HCT116 (cell line): ENCODE results near the gene NMNAT3. TPM values are rescaled to one million over a fixed set of nuclear protein-coding genes. Genes with fewer than 3 reads are reported as not detected.

Experiments used
- ATAC-seq: fragments of 200-7000 bp; cut with Tn5 transposase; 2 replicates; pipeline ENCODE4 v1.9.1; 2020; ENCODE audit warnings: mild to moderate bottlenecking, moderate library complexity
- BruUV-seq: library from RNA; stranded (reverse); fragments of 400-500 nt; replicated peaks from 2 replicates; lab custom pipeline; 2021; lab: Mats Ljungman, UMichigan
- CTCF ChIA-PET: fragments of 300-600 bp; sonication (Branson Sonifier 250); formaldehyde crosslinking; loops from one replicate; lab custom pipeline; 2021; ENCODE audit warnings: antibody characterized with exemption; lab: Charles Lee
- POLR2A ChIA-PET: fragments of 300-600, 350-600 bp; sonication (Branson Sonifier 250); formaldehyde crosslinking; loops from one replicate; lab custom pipeline; 2021; ENCODE audit warnings: antibody characterized with exemption; lab: Charles Lee
- RAD21 ChIA-PET, 2 experiments: fragments of 300-600 bp; sonication (Branson Sonifier 250); formaldehyde crosslinking; loops; one replicate each; lab custom pipeline; 2023; ENCODE audit warnings: low total read pairs in 2 of 2; ENCODE audit not compliant: uncharacterized antibody in 2 of 2, unreplicated experiment in 2 of 2, low non-redundant PET in 1 of 2; lab: Charles Lee
- DNase-seq: peaks from one replicate; pipeline ENCODE4 v3.0.0-alpha.2; 2010; ENCODE audit warnings: low read depth, low spot score
- H2AFZ ChIP-seq: fragments of 200-600 bp; shearing (Covaris generic), sonication (generic); 2 replicates; pipeline ENCODE4 v1.6.1; 2017; ENCODE audit warnings: low read depth, mixed run types, mixed read lengths, antibody characterized with exemption, low read length; ENCODE audit not compliant: poor library complexity, severe bottlenecking
- H3K27ac ChIP-seq: 2 replicates; pipeline ENCODE4 v1.5.1; 2012; ENCODE audit warnings: low read depth, low read length
- H3K27me3 ChIP-seq: fragments of 200-600 bp; sonication (generic); 2 replicates; pipeline ENCODE4 v1.6.1; 2016; ENCODE audit warnings: mixed run types, low read length, mixed read lengths; ENCODE audit not compliant: insufficient read depth
- H3K36me3 ChIP-seq, 2 experiments: fragments of 200-500 bp in 1 of 2; fragments of 200-600 bp in 1 of 2; sonication (Bioruptor generic) in 1 of 2; sonication (generic) in 1 of 2; 2 replicates each; pipeline versions ENCODE4 v1.5.1 to v1.6.1; 2014 to 2016; ENCODE audit warnings: low read length in 2 of 2, inconsistent platforms in 1 of 2, mixed read lengths in 1 of 2, mixed run types in 1 of 2; ENCODE audit not compliant: insufficient read depth in 2 of 2, control insufficient read depth in 1 of 2
- H3K4me1 ChIP-seq, 2 experiments: fragments of 200-600 bp in 1 of 2; sonication (generic) in 1 of 2; 2 replicates each; pipeline versions ENCODE4 v1.5.1 to v1.6.1; 2012 to 2017; ENCODE audit warnings: low read length in 2 of 2, inconsistent platforms in 1 of 2, mild to moderate bottlenecking in 1 of 2, mixed read lengths in 1 of 2, mixed run types in 1 of 2, moderate library complexity in 1 of 2; ENCODE audit not compliant: insufficient read depth in 2 of 2, control insufficient read depth in 1 of 2
- H3K4me2 ChIP-seq: fragments of 200-600 bp; sonication (generic); 2 replicates; pipeline ENCODE4 v1.6.1; 2017; ENCODE audit warnings: mixed run types, low read length, mixed read lengths
- H3K4me3 ChIP-seq, 2 experiments: fragments of 200-600 bp in 1 of 2; sonication (generic) in 1 of 2; replicated peaks in 1 of 2; 2 replicates each; pipeline ENCODE4 v1.5.1; 2011 to 2016; ENCODE audit warnings: low read length in 2 of 2, control low read depth in 1 of 2, low read depth in 1 of 2, mild to moderate bottlenecking in 1 of 2, mixed read lengths in 1 of 2, mixed run types in 1 of 2
- H3K79me2 ChIP-seq: fragments of 200-600 bp; sonication (generic); 2 replicates; pipeline ENCODE4 v1.6.1; 2017; ENCODE audit warnings: mild to moderate bottlenecking, mixed run types, low read length, moderate library complexity, mixed read lengths; ENCODE audit not compliant: insufficient read depth
- H3K9ac ChIP-seq: fragments of 200-600 bp; sonication (generic); 2 replicates; pipeline ENCODE4 v1.6.1; 2016; ENCODE audit warnings: low read length, mixed read lengths
- H3K9me2 ChIP-seq: fragments of 200-600 bp; sonication (generic), shearing (Covaris generic); 2 replicates; pipeline ENCODE4 v1.6.1; 2017; ENCODE audit warnings: mixed run types, mild to moderate bottlenecking, moderate library complexity; ENCODE audit not compliant: insufficient read depth
- H3K9me3 ChIP-seq, 2 experiments: fragments of 200-500 bp in 1 of 2; fragments of 200-600 bp in 1 of 2; sonication (Bioruptor generic) in 1 of 2; sonication (generic) in 1 of 2; 2 replicates each; pipeline ENCODE4 v1.6.1; 2014 to 2017; ENCODE audit warnings: low read length in 2 of 2, mixed read lengths in 2 of 2, inconsistent platforms in 1 of 2, low read depth in 1 of 2, mild to moderate bottlenecking in 1 of 2, mixed run types in 1 of 2, moderate library complexity in 1 of 2; ENCODE audit not compliant: control insufficient read depth in 1 of 2, insufficient read depth in 1 of 2
- H4K20me1 ChIP-seq: fragments of 200-600 bp; sonication (generic), shearing (Covaris generic); 2 replicates; pipeline ENCODE4 v1.6.1; 2017; ENCODE audit warnings: mixed run types, mild to moderate bottlenecking, moderate library complexity; ENCODE audit not compliant: insufficient read depth
- CBX3 ChIP-seq: IDR thresholded peaks from 2 replicates; pipeline ENCODE4 v1.6.1; 2012; ENCODE audit warnings: low read depth
- ELF1 ChIP-seq: IDR thresholded peaks from 2 replicates; pipeline ENCODE4 v1.6.1; 2012; ENCODE audit warnings: low read depth, borderline replicate concordance
- EZH2phosphoT487 ChIP-seq: fragments of 200-600 bp; IDR thresholded peaks from 2 replicates; pipeline ENCODE4 v1.6.1; 2018; ENCODE audit warnings: antibody characterized with exemption, borderline replicate concordance
- FOSL1 ChIP-seq: IDR thresholded peaks from 2 replicates; pipeline ENCODE4 v1.6.1; 2012; ENCODE audit warnings: low read depth
- POLR2A ChIP-seq: IDR thresholded peaks from 2 replicates; pipeline ENCODE4 v1.7.0; 2011; ENCODE audit warnings: borderline replicate concordance; ENCODE audit not compliant: insufficient read depth, insufficient read length; ENCODE audit errors: extremely low read depth
- POLR2AphosphoS5 ChIP-seq: IDR thresholded peaks from 2 replicates; pipeline ENCODE4 v1.6.1; 2011; ENCODE audit warnings: mild to moderate bottlenecking, low read depth, low read length, moderate library complexity
- SIN3A ChIP-seq: IDR thresholded peaks from 2 replicates; pipeline ENCODE4 v1.6.1; 2012; ENCODE audit warnings: low read depth
- SP1 ChIP-seq: IDR thresholded peaks from 2 replicates; pipeline ENCODE4 v1.6.1; 2012; ENCODE audit warnings: low read depth
- SRF ChIP-seq: IDR thresholded peaks from 2 replicates; pipeline ENCODE4 v1.6.1; 2012; ENCODE audit warnings: low read depth
- TCF7L2 ChIP-seq: IDR thresholded peaks from 2 replicates; pipeline ENCODE4 v1.7.0; 2011; ENCODE audit warnings: borderline replicate concordance, inconsistent platforms; ENCODE audit not compliant: insufficient read depth, insufficient read length; ENCODE audit errors: extremely low read depth
- ZFX ChIP-seq: fragments of 450-650 bp; IDR thresholded peaks from 2 replicates; pipeline ENCODE4 v1.6.1; 2017
- ZNF274 ChIP-seq: fragments of 200-500 bp; sonication (Bioruptor generic); IDR thresholded peaks from 2 replicates; pipeline ENCODE4 v1.6.1; 2014; ENCODE audit warnings: mild to moderate bottlenecking, low read depth, low read length, inconsistent platforms
- intact Hi-C: fragments of 100-400 bp; cut with micrococcal nuclease; formaldehyde crosslinking; loops from 2 replicates; pipeline ENCODE4 v1.10.0; 2022
- total RNA-seq: library from RNA; stranded (reverse); gene quantifications from one replicate; pipeline ENCODE4 v1.2.1, GENCODE V29; 2021; ENCODE audit not compliant: unreplicated experiment
- TF ChIP-seq, protein P1 (sequence below): IDR thresholded peaks from 2 replicates; pipeline ENCODE4 v1.6.1; 2012; ENCODE audit warnings: low read depth
- TF ChIP-seq, protein P2 (sequence below): IDR thresholded peaks from 2 replicates; pipeline ENCODE4 v1.6.1; 2012

NMNAT3 gene
- total RNA-seq, 1 experiment from 2014 or later = 5.7 TPM

DNA sequence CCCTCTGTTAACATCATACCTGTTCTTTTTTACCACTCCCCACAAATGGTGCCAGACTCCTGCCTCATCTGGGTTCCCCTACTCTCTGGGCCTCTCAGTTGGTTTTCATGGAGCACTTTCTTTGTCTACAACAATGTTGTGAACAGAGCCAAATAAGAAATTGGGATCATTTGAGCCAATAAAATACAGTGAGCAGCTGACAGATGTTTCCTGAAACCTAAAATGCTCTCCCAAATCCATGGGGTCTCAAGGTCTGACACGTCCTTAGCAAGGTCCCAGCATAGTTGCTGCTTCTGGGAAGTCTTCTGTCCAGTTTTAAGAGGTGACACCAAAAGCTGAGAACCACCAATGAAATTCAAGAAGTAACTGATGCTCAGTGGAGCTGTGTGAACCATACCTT is 1.7 kb downstream of the NMNAT3 start (continued):
- TF ChIP-seq EZH2phosphoT487 (no peak), POLR2AphosphoS5 (no peak), SRF (no peak), SP1 (no peak), TCF7L2 (no peak), ZFX (no peak)
- TF ChIP-seq, protein P1, sequence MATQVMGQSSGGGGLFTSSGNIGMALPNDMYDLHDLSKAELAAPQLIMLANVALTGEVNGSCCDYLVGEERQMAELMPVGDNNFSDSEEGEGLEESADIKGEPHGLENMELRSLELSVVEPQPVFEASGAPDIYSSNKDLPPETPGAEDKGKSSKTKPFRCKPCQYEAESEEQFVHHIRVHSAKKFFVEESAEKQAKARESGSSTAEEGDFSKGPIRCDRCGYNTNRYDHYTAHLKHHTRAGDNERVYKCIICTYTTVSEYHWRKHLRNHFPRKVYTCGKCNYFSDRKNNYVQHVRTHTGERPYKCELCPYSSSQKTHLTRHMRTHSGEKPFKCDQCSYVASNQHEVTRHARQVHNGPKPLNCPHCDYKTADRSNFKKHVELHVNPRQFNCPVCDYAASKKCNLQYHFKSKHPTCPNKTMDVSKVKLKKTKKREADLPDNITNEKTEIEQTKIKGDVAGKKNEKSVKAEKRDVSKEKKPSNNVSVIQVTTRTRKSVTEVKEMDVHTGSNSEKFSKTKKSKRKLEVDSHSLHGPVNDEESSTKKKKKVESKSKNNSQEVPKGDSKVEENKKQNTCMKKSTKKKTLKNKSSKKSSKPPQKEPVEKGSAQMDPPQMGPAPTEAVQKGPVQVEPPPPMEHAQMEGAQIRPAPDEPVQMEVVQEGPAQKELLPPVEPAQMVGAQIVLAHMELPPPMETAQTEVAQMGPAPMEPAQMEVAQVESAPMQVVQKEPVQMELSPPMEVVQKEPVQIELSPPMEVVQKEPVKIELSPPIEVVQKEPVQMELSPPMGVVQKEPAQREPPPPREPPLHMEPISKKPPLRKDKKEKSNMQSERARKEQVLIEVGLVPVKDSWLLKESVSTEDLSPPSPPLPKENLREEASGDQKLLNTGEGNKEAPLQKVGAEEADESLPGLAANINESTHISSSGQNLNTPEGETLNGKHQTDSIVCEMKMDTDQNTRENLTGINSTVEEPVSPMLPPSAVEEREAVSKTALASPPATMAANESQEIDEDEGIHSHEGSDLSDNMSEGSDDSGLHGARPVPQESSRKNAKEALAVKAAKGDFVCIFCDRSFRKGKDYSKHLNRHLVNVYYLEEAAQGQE = no peak

- TF ChIP-seq ELF1 (no peak), SIN3A (no peak), EZH2phosphoT487 (no peak), CBX3 (no peak), POLR2A (no peak), FOSL1 (no peak), ZNF274 (no peak)
- TF ChIP-seq, protein P2, sequence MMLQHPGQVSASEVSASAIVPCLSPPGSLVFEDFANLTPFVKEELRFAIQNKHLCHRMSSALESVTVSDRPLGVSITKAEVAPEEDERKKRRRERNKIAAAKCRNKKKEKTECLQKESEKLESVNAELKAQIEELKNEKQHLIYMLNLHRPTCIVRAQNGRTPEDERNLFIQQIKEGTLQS = no peak
- TF ChIP-seq, all 23 proteins: peak for 0
- CTCF ChIA-PET = no interaction called here
These were observed 2.4 kb downstream of the NMNAT3 start for GRCh38 chr3:139675327-139675726.

More at GRCh38 chr3:139675327-139675726, 2.4 kb downstream of the NMNAT3 start:
- Histone ChIP-seq H3K27ac (no peak overlapping the region), H4K20me1 (no peaks in the 10 kb centered on the region), H3K27me3 (no peaks in the 10 kb centered on the region), H3K36me3 (no peaks in the 10 kb centered on the region), H3K4me1 (peaks cover 0 to 9% of the 10 kb centered on the region in 2 experiments; a peak in 2 of 4 replicates), H3K9ac (no peak overlapping the region), H3K9me2 (no peaks in the 10 kb centered on the region), H3K9me3 (no peaks in the 10 kb centered on the region), H3K79me2 (no peaks in the 10 kb centered on the region), H2AFZ (no peak overlapping the region), H3K4me3 (no peak overlapping the region), H3K4me2 (no peak overlapping the region)
- POLR2A ChIA-PET = no interaction called here
- ATAC-seq (no peak), DNase-seq (no peak)
- RAD21 ChIA-PET = no interaction called here
- no TSS peak for BruUV-seq
- intact Hi-C loops = no loop called here
